Gastroesophageal sphincter (tissue), 4 donors: ENCODE results near the gene EIF2D. TPM values are rescaled to one million over a fixed set of nuclear protein-coding genes. Genes with fewer than 3 reads are reported as not detected.
"Not testable (repeated sequence)": the region's sequence is repeated elsewhere in the genome, so short reads cannot be mapped to it uniquely, and the experiment has no call there.

Experiments used
- ATAC-seq: fragments of 150-250 bp; one replicate; pipeline ENCODE4 v1.9.1; 2016; ENCODE audit warnings: mild to moderate bottlenecking, moderate library complexity
- H3K27ac ChIP-seq, 4 donors: fragments of 200-600 bp; sonication (generic) in 3 of 4; 1 replicate in 3 of 4; 2 replicates in 1 of 4; pipeline ENCODE4 v1.5.1; 2016 to 2019
- H3K27me3 ChIP-seq: fragments of 200-600 bp; sonication (generic); one replicate; pipeline ENCODE4 v1.5.1; 2019
- H3K36me3 ChIP-seq, 2 donors: fragments of 200-600 bp; sonication (generic); one replicate each; pipeline ENCODE4 v1.5.1; 2019; ENCODE audit warnings: control low read depth in 1 of 2
- H3K4me1 ChIP-seq, 3 donors: fragments of 200-600 bp; sonication (generic); 1 replicate in 2 of 3; 2 replicates in 1 of 3; pipeline ENCODE4 v1.5.1; 2016 to 2019; ENCODE audit warnings: control low read depth in 2 of 3
- H3K4me3 ChIP-seq, 2 donors: fragments of 200-600 bp; sonication (generic); one replicate each; pipeline ENCODE4 v1.5.1; 2019; ENCODE audit warnings: mild to moderate bottlenecking in 1 of 2, moderate library complexity in 1 of 2
- H3K9me3 ChIP-seq, 3 donors: fragments of 200-600 bp; sonication (generic); one replicate each; pipeline ENCODE4 v1.5.1; 2017 to 2019; ENCODE audit warnings: control low read depth in 2 of 3
- CTCF ChIP-seq, 4 experiments: fragments of 200-600 bp in 2 of 4; fragments of 450-650 bp in 2 of 4; sonication (generic) in 1 of 4; IDR thresholded peaks; one replicate each; pipeline ENCODE4 v1.5.1; 2017 to 2019; ENCODE audit warnings: antibody characterized with exemption in 4 of 4, mild to moderate bottlenecking in 2 of 4, moderate library complexity in 2 of 4
- EP300 ChIP-seq: sonication (generic); formaldehyde crosslinking; IDR thresholded peaks from one replicate; pipeline ENCODE4 v1.6.1; 2017; ENCODE audit warnings: antibody characterized with exemption, mild to moderate bottlenecking
- POLR2A ChIP-seq, 2 donors: fragments of 450-650 bp; IDR thresholded peaks; one replicate each; pipeline ENCODE4 v1.6.1; 2017; ENCODE audit warnings: antibody characterized with exemption in 2 of 2, mild to moderate bottlenecking in 2 of 2, moderate library complexity in 1 of 2
- POLR2AphosphoS5 ChIP-seq: sonication (generic); formaldehyde crosslinking; IDR thresholded peaks from one replicate; pipeline ENCODE4 v1.6.1; 2017; ENCODE audit warnings: antibody characterized with exemption
- WGBS, 2 donors: methylation state at CpG; one replicate each; pipeline ENCODE4 v1.1.5; 2018; ENCODE audit warnings: low coverage in 1 of 2; 5-methylcytosine and 5-hydroxymethylcytosine counted together
- total RNA-seq, 4 donors: library from RNA; depleted of rRNA; stranded (reverse); fragments of >200 nt; gene quantifications; one replicate each; pipeline ENCODE4 v1.1.0, GENCODE V29; 2016

EIF2D gene
- total RNA-seq, 4 donors from 2014 or later = 43.7 to 60.1 (median 52.6) TPM

GRCh38 chr1:206628916-206629315 lies 16.7 kb upstream of the EIF2D start:
- Histone ChIP-seq H3K4me3 (no peak overlapping the region), H3K9me3 (no peaks in the 10 kb centered on the region), H3K27me3 (no peaks in the 10 kb centered on the region), H3K27ac (no peak overlapping the region), H3K36me3 (no peaks in the 10 kb centered on the region), H3K4me1 (peaks cover 0 to 13% (median 4%) of the 10 kb centered on the region in 3 donors)
- WGBS, 2 donors = no CpG with 5 or more reads among the region's 1 CpG
- no peak for ATAC-seq
- TF ChIP-seq POLR2A (IDR thresholded peaks at IDR 0.05) = no peak

- H3K4me1 ChIP-seq, ATAC-seq, H3K36me3 ChIP-seq, H3K4me3 ChIP-seq, H3K9me3 ChIP-seq, H3K27me3 ChIP-seq, H3K27ac ChIP-seq: not testable (repeated sequence)
- WGBS, 2 donors = 94 to 100% methylated on average over 2 of the region's 2 CpGs
Observed at GRCh38 chr1:206626396-206626795, 14.1 kb upstream of the EIF2D start.

- Histone ChIP-seq H3K4me3 (no peak overlapping the region), H3K27ac (no peak overlapping the region), H3K36me3 (peaks cover 7 to 66% of the 10 kb centered on the region in 2 donors), H3K27me3 (no peaks in the 10 kb centered on the region), H3K4me1 (peaks cover 3 to 24% (median 7%) of the 10 kb centered on the region in 3 donors), H3K9me3 (no peaks in the 10 kb centered on the region)
- TF ChIP-seq POLR2AphosphoS5 (no peak), EP300 (no peak), POLR2A (IDR thresholded peaks at IDR 0.05) (no peak), CTCF (IDR thresholded peaks at IDR 0.05) (no peak)
- WGBS, 2 donors = 49 to 56% methylated on average over 3 to 4 of the region's 4 CpGs
- no peak for ATAC-seq
Observed at GRCh38 chr1:206609229-206609991, 2.9 kb downstream of the EIF2D start.

GRCh38 chr1:206608108-206608698 lies 4.1 kb downstream of the EIF2D start:
- Histone ChIP-seq H3K27ac (no peak overlapping the region), H3K27me3 (no peaks in the 10 kb centered on the region), H3K36me3 (peaks cover 7 to 78% of the 10 kb centered on the region in 2 donors), H3K4me1 (peaks cover 3 to 24% (median 7%) of the 10 kb centered on the region in 3 donors), H3K4me3 (no peak overlapping the region), H3K9me3 (no peaks in the 10 kb centered on the region)
- ATAC-seq = no peak
- WGBS, 2 donors = 66 to 76% methylated on average over 5 to 7 of the region's 7 CpGs
- TF ChIP-seq CTCF (IDR thresholded peaks at IDR 0.05) (peak; percentile 20 to 62 (median 45)), EP300 (no peak), POLR2AphosphoS5 (no peak)

- ATAC-seq = no peak
- WGBS, 2 donors = 45 to 53% methylated on average over 3 of the region's 3 CpGs
- Histone ChIP-seq H3K4me1 (peaks cover 3 to 23% (median 7%) of the 10 kb centered on the region in 3 donors), H3K9me3 (no peaks in the 10 kb centered on the region), H3K27me3 (no peaks in the 10 kb centered on the region), H3K4me3 (no peak overlapping the region), H3K36me3 (peaks cover 7 to 91% of the 10 kb centered on the region in 2 donors), H3K27ac (no peak overlapping the region)
- no peak for TF ChIP-seq POLR2AphosphoS5
- no peak for TF ChIP-seq EP300
- TF ChIP-seq CTCF (IDR thresholded peaks at IDR 0.05) = peak in 1 of 4 experiments; percentile 14
Observed at GRCh38 chr1:206606867-206607266, 5.4 kb downstream of the EIF2D start.

GRCh38 chr1:206604861-206605260 lies 7.4 kb downstream of the EIF2D start:
- Histone ChIP-seq H3K9me3 (no peaks in the 10 kb centered on the region), H3K4me1 (peaks cover 0 to 5% (median 0%) of the 10 kb centered on the region in 3 donors), H3K27me3 (no peaks in the 10 kb centered on the region), H3K4me3 (no peak overlapping the region), H3K27ac (no peak overlapping the region), H3K36me3 (peaks cover 7 to 99% of the 10 kb centered on the region in 2 donors)
- ATAC-seq = no peak
- TF ChIP-seq POLR2A (IDR thresholded peaks at IDR 0.05) = no peak
- TF ChIP-seq POLR2AphosphoS5 = no peak
- TF ChIP-seq EP300 = no peak
- no peak for TF ChIP-seq CTCF (IDR thresholded peaks at IDR 0.05)
- WGBS, 2 donors = 80 to 87% methylated on average over 5 of the region's 5 CpGs
